Measurements from ENCODE around the gene SEPTIN10. TPM values are rescaled to one million over a fixed set of nuclear protein-coding genes. Genes with fewer than 3 reads are reported as not detected.
"Not testable (repeated sequence)": the region's sequence is repeated elsewhere in the genome, so short reads cannot be mapped to it uniquely, and the experiment has no call there.

The SEPTIN10 gene
- total RNA-seq, 1 donor from 2014 or later, result 76.7 TPM

- no peaks in the 10 kb centered on the region for H3K9me3 Mint-ChIP-seq
- H3K4me3 Mint-ChIP-seq, result no peak overlapping the region
- no peaks in the 10 kb centered on the region for H3K27me3 Mint-ChIP-seq
- peak overlapping the region; percentile 50 for H3K27ac Mint-ChIP-seq
- no peak for TF ChIP-seq CTCF (conservative IDR thresholded peaks at IDR 0.05)
- H3K4me1 Mint-ChIP-seq (ENCODE audit: unreplicated experiment), result no peaks in the 10 kb centered on the region
- DNase-seq (ENCODE audit: extremely low spot score, unreplicated experiment), result no peak
- H3K36me3 Mint-ChIP-seq, result no peaks in the 10 kb centered on the region
These were observed 17.0 kb upstream of the SEPTIN10 start for GRCh38 chr2:109630441-109631430.

GRCh38 chr2:109629867-109630266, 16.1 kb upstream of the SEPTIN10 start:
- H3K9me3 Mint-ChIP-seq, result no peaks in the 10 kb centered on the region
- H3K36me3 Mint-ChIP-seq, result no peaks in the 10 kb centered on the region
- no peaks in the 10 kb centered on the region for H3K4me1 Mint-ChIP-seq (ENCODE audit: unreplicated experiment)
- no peak overlapping the region for H3K4me3 Mint-ChIP-seq
- no peak for DNase-seq (ENCODE audit: extremely low spot score, unreplicated experiment)
- peak overlapping the region; percentile 50 for H3K27ac Mint-ChIP-seq
- TF ChIP-seq CTCF (conservative IDR thresholded peaks at IDR 0.05), result no peak
- H3K27me3 Mint-ChIP-seq, result no peaks in the 10 kb centered on the region

- not testable (repeated sequence) for DNase-seq (ENCODE audit: extremely low spot score, unreplicated experiment); H3K9me3 Mint-ChIP-seq; H3K4me3 Mint-ChIP-seq; H3K27me3 Mint-ChIP-seq; H3K36me3 Mint-ChIP-seq
- Mint-ChIP-seq H3K27ac (peak overlapping the region; percentile 3), H3K4me1 (ENCODE audit: unreplicated experiment) (peaks cover 12% of the 10 kb centered on the region)
These were observed 14.6 kb upstream of the SEPTIN10 start for GRCh38 chr2:109628321-109628720.

- Mint-ChIP-seq H3K9me3 (no peaks in the 10 kb centered on the region), H3K4me1 (ENCODE audit: unreplicated experiment) (peaks cover 12% of the 10 kb centered on the region), H3K4me3 (no peak overlapping the region), H3K27me3 (no peaks in the 10 kb centered on the region), H3K36me3 (no peaks in the 10 kb centered on the region), H3K27ac (no peak overlapping the region)
- no peak for TF ChIP-seq CTCF (conservative IDR thresholded peaks at IDR 0.05)
- no peak for DNase-seq (ENCODE audit: extremely low spot score, unreplicated experiment)
These were observed 10.6 kb upstream of the SEPTIN10 start for GRCh38 chr2:109624339-109624738.

GRCh38 chr2:109623923-109624322, 10.2 kb upstream of the SEPTIN10 start:
- no peak overlapping the region for H3K27ac Mint-ChIP-seq
- peaks cover 12% of the 10 kb centered on the region for H3K4me1 Mint-ChIP-seq (ENCODE audit: unreplicated experiment)
- no peaks in the 10 kb centered on the region for H3K27me3 Mint-ChIP-seq
- DNase-seq (ENCODE audit: extremely low spot score, unreplicated experiment), result no peak
- TF ChIP-seq CTCF (conservative IDR thresholded peaks at IDR 0.05), result no peak
- no peaks in the 10 kb centered on the region for H3K36me3 Mint-ChIP-seq
- no peaks in the 10 kb centered on the region for H3K9me3 Mint-ChIP-seq
- H3K4me3 Mint-ChIP-seq, result no peak overlapping the region

- H3K36me3 Mint-ChIP-seq, result no peaks in the 10 kb centered on the region
- no peak overlapping the region for H3K27ac Mint-ChIP-seq
- peaks cover 12% of the 10 kb centered on the region for H3K4me1 Mint-ChIP-seq (ENCODE audit: unreplicated experiment)
- no peak overlapping the region for H3K4me3 Mint-ChIP-seq
- no peaks in the 10 kb centered on the region for H3K27me3 Mint-ChIP-seq
- no peak for DNase-seq (ENCODE audit: extremely low spot score, unreplicated experiment)
- H3K9me3 Mint-ChIP-seq, result no peaks in the 10 kb centered on the region
- no peak for TF ChIP-seq CTCF (conservative IDR thresholded peaks at IDR 0.05)
These were observed 9.5 kb upstream of the SEPTIN10 start for GRCh38 chr2:109623297-109623696.

Measured in type B pancreatic cell (in vitro differentiated cells).